HT-29 (cell line): Measurements from ENCODE around the gene C2CD4C. TPM values are rescaled to one million over a fixed set of nuclear protein-coding genes. Genes with fewer than 3 reads are reported as not detected.
"Not testable (repeated sequence)": the region's sequence is repeated elsewhere in the genome, so short reads cannot be mapped to it uniquely, and the experiment has no call there.

ENCODE experiments used
- DNase-seq: peaks from one replicate; pipeline ENCODE4 v3.0.0-alpha.2; 2015; ENCODE audit warnings: low spot score
- total RNA-seq: library from RNA; depleted of rRNA; stranded (reverse); fragments of >200 nt; shearing (Covaris generic); gene quantifications from 2 replicates; pipeline ENCODE4 v1.2.3, GENCODE V29; 2014

C2CD4C gene
- total RNA-seq, 1 experiment from 2014 or later = 0.58 TPM

- DNase-seq = no peak
Observed at GRCh38 chr19:383922-384798, 24.8 kb downstream of the C2CD4C start.

- DNase-seq = no peak
Observed at GRCh38 chr19:383040-383439, 25.9 kb downstream of the C2CD4C start.

- DNase-seq = not testable (repeated sequence)
Observed at GRCh38 chr19:382578-382977, 26.4 kb downstream of the C2CD4C start.

GRCh38 chr19:381901-382300, 27.0 kb downstream of the C2CD4C start:
- DNase-seq = not testable (repeated sequence)

GRCh38 chr19:380618-381219, 28.2 kb downstream of the C2CD4C start:
- not testable (repeated sequence) for DNase-seq

GRCh38 chr19:379796-380195, 29.2 kb downstream of the C2CD4C start:
- DNase-seq = no peak

- DNase-seq = no peak
Observed at GRCh38 chr19:378706-379105, 30.2 kb downstream of the C2CD4C start.

GRCh38 chr19:377801-378581, 31.0 kb downstream of the C2CD4C start:
- no peak for DNase-seq

GRCh38 chr19:376111-376470, 32.9 kb downstream of the C2CD4C start:
- DNase-seq = no peak

- no peak for DNase-seq
Observed at GRCh38 chr19:375395-376110, 33.4 kb downstream of the C2CD4C start.

GRCh38 chr19:374886-375235, 34.1 kb downstream of the C2CD4C start:
- DNase-seq = no peak

- no peak for DNase-seq
Observed at GRCh38 chr19:374183-374885, 34.6 kb downstream of the C2CD4C start.

- no peak for DNase-seq
Observed at GRCh38 chr19:373391-374182, 35.4 kb downstream of the C2CD4C start.

GRCh38 chr19:372306-372890, 36.5 kb downstream of the C2CD4C start:
- DNase-seq = no peak

- no peak for DNase-seq
Observed at GRCh38 chr19:371501-372168, 37.3 kb downstream of the C2CD4C start.

GRCh38 chr19:370641-371330, 38.2 kb downstream of the C2CD4C start:
- DNase-seq = no peak

GRCh38 chr19:369876-370275, 39.1 kb downstream of the C2CD4C start:
- no peak for DNase-seq

- no peak for DNase-seq
Observed at GRCh38 chr19:369256-369655, 39.7 kb downstream of the C2CD4C start.

- DNase-seq = no peak
Observed at GRCh38 chr19:368630-369024, 40.3 kb downstream of the C2CD4C start.
